Neuron (in vitro differentiated cells): ENCODE results near the gene PLCB4.

Experiments
- H2AFZ ChIP-seq: one replicate; pipeline ENCODE4 v1.6.1; 2013; ENCODE audit warnings: low read depth, mild to moderate bottlenecking, inconsistent platforms, low read length, moderate library complexity
- H3K27me3 ChIP-seq: one replicate; pipeline ENCODE4 v1.6.1; 2013; ENCODE audit warnings: low read length; ENCODE audit not compliant: insufficient read depth
- H3K36me3 ChIP-seq: one replicate; pipeline ENCODE4 v1.6.1; 2013; ENCODE audit warnings: low read length; ENCODE audit not compliant: insufficient read depth
- H3K4me1 ChIP-seq: one replicate; pipeline ENCODE4 v1.6.1; 2013; ENCODE audit warnings: low read length; ENCODE audit not compliant: insufficient read depth
- H3K4me3 ChIP-seq: 2 replicates; pipeline ENCODE4 v1.5.1; 2013; ENCODE audit warnings: mild to moderate bottlenecking, low read length, moderate library complexity
- H3K9me3 ChIP-seq: one replicate; pipeline ENCODE4 v1.6.1; 2013; ENCODE audit warnings: low read length

The PLCB4 gene

DNA sequence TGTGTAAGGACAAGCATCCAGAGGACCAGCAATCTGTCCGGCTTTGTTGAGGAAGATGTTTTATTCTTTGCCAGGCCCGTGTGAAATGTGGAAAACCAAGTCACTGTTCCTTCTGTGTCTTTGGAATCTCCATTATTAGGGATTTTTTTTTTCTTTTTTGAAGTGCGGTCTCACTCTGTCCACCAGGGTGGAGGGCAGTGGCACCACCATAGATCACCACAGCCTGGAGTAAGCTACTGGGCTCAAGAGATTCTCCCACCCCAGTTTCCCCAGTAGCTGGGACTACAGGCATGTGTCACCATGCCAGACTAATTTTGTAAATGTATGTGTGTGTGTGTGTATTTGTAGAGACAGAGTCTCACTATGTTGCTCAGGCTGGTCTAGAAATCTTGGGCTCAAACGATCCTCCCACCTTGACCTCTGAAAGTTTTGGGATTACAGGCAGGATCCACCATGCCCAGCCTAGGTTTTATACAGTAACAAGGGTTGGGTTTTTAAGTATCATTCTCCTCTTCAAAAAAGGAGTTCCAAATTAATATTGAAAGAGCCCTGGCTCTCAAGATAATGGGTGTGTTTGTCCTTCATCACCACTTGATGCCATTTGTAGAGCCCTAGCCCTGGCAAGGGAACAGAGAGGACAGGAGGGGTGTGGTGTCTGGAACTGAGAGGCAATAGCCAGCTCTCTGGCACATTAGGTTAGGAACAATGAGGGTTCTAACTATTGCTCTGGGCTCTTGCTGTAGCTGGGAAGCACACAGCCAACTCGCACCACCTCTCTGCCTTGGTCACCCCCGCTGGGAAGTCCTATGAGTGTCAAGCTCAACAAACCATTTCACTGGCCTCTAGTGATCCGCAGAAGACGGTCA, 448.6 kb downstream of the PLCB4 start:
- Histone ChIP-seq H3K4me1 (peaks cover 36% of the 10 kb centered on the region), H3K27me3 (peaks cover 57% of the 10 kb centered on the region), H2AFZ (no peak overlapping the region), H3K4me3 (no peak overlapping the region), H3K9me3 (peaks cover 3% of the 10 kb centered on the region), H3K36me3 (no peaks in the 10 kb centered on the region)

DNA sequence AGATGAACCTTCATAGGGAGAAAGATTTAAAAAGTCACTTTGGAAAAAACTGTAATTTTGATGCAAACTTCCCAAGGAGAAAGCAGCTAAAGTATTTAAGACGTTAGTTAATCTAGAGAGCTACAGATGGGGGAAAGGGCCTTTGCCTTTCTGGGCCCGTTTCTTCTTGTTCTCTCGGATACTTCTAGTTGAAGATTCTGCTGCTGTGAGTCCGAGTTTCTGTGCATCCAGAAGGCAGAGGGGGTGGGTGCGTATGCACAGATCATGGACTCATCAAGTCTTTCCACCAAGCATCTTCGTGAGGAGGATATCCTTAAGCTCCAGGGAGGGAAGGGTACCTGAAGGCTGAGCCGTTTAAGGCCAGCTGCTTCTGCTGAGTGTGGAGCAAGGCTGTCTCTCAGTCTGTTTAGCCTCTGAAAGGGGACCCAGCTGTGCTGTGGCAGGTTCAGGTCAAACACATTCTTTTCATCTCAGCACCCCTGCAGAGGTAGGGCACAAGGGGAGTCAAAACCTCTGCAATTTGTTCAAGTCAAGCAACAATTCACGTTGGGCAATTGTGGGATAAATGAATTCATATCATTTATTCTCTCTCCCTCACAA, 449.8 kb downstream of the PLCB4 start:
- H3K4me3 ChIP-seq = no peak overlapping the region

DNA sequence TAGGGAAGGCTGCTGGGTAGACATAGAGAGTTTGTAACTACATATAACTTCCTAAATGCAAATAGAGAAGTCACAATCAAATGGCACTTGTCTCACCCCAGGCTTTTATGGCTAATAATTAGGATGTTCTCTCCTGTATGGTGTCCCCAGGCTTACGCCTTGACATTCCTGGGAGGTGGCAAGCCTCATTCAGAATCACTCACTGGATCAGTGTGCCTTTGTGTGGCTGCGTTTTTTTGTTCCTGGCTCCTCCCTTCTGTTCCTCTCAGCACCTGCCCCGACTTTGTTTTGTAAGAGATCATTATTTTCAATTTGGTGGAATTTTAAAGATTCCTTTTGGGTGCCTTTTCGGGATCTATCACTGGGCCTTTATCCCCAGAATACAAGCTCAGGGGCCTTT, 451.2 kb downstream of the PLCB4 start:
- Histone ChIP-seq H3K4me1 (peaks cover 25% of the 10 kb centered on the region), H3K9me3 (peaks cover 3% of the 10 kb centered on the region), H3K36me3 (no peaks in the 10 kb centered on the region), H3K27me3 (peaks cover 42% of the 10 kb centered on the region), H2AFZ (no peak overlapping the region), H3K4me3 (no peak overlapping the region)

More for the DNA sequence above, 449.8 kb downstream of the PLCB4 start:
- Histone ChIP-seq H3K4me1 (peaks cover 36% of the 10 kb centered on the region), H3K27me3 (peaks cover 50% of the 10 kb centered on the region), H2AFZ (no peak overlapping the region), H3K36me3 (no peaks in the 10 kb centered on the region), H3K9me3 (peaks cover 3% of the 10 kb centered on the region)

DNA sequence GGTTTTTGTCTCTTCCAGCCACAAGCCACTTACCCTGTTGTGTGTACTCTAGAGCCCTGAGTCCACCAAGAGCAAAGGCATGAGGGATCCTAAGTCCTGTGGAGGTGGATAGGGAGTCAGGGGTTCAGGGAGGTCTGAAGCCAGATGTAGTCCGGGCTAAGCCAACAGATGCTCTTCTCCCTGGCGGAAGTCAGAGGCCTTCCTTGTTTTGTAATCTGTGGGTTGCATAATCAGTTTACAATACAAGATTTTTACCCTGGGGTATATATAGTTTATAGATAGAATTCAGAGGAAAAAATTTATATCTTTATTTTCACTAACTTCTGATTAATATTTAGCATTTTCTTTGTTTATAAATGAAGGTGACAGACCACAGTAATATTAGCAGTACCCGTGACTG, 454.7 kb downstream of the PLCB4 start:
- H3K9me3 ChIP-seq = no peaks in the 10 kb centered on the region
- H3K36me3 ChIP-seq = no peaks in the 10 kb centered on the region
- H2AFZ ChIP-seq = no peak overlapping the region
- H3K27me3 ChIP-seq = peaks cover 12% of the 10 kb centered on the region
- no peak overlapping the region for H3K4me3 ChIP-seq
- peaks cover 12% of the 10 kb centered on the region for H3K4me1 ChIP-seq
